ENCODE measurements around the gene COL19A1.
"Not testable (repeated sequence)": the region's sequence is repeated elsewhere in the genome, so short reads cannot be mapped to it uniquely, and the experiment has no call there.

The COL19A1 gene

DNA sequence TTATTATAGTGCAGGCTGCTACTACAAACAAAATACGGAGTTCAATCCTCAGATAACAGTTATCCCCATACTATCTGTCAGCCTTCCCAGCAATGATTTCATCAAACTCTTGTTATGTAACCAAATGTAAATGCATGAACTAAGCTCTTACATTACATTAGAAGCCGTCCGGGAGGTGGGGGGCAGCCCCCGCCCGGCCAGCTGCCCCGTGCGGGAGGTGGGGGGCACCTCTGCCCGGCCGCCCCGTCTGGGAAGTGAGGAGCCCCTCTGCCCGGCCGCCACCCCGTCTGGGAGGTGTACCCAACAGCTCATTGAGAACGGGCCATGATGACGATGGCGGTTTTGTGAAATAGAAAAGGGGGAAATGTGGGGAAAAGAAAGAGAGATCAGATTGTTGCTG, 99.6 kb downstream of the COL19A1 start:
- not testable (repeated sequence) for DNase-seq (ENCODE audit: low spot score)

GRCh38 chr6:69973138-69973537, 106.8 kb downstream of the COL19A1 start:
- DNase-seq (ENCODE audit: low spot score): no peak

- DNase-seq (ENCODE audit: low spot score): no peak
Observed at GRCh38 chr6:69973763-69974162, 107.4 kb downstream of the COL19A1 start.

DNA sequence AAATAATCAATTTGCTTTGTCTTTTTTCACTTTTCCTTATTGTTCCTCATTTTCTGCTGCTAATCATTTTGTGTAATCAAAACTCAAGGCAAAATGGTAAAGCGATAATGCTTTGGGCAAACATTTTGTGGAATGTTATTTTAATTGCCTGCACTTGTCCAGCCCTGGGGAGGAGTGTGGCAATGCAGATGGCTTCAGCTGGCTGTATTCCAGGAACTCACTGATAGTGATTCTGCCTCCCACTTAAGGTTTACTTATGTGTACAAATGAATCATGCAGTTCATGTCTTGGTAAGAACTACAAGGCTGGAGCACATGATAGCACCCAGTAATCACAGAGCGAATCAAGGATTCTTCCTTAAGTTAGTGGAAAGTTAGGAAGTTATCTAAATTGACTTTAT, 107.8 kb downstream of the COL19A1 start:
- DNase-seq (ENCODE audit: low spot score): no peak

GRCh38 chr6:69976591-69977090, 110.3 kb downstream of the COL19A1 start:
- no peak for DNase-seq (ENCODE audit: low spot score)

- DNase-seq (ENCODE audit: low spot score): no peak
Observed at GRCh38 chr6:69980624-69981023, 114.3 kb downstream of the COL19A1 start.

GRCh38 chr6:69984506-69984905, 118.2 kb downstream of the COL19A1 start:
- no peak for DNase-seq (ENCODE audit: low spot score)

GRCh38 chr6:69985180-69985579, 118.8 kb downstream of the COL19A1 start:
- DNase-seq (ENCODE audit: low spot score): no peak

GRCh38 chr6:69987550-69987949, 121.2 kb downstream of the COL19A1 start:
- no peak for DNase-seq (ENCODE audit: low spot score)

DNA sequence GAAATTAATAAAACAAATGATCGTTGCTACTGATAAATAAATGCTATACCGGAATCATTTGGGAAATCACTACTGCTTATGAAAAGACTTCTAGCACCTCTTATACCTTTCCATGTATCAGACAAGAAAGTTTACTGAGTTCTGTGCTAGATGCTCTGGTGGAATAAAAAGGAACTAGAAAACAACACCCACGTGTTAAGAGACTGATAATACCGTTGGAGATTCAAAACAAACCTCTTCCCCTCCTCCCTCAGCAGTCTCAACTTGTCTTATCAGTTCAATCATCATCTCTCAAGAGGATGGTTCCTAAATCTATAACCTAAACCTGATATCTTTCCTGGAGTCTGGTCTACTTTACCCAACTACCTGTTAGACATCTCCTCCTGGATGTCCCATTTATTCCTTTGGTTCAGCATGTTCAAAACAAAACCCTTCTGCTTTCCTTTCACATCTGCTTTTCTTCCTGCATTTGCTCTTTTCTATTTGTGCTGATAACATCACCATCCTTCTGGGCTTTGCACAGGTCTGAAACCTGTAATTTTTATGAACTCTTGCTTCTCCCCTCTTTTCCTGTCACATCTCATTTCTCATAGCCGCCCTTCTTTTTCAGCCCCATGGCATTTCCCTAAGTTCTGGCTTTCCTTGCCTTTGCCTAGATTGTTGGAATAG, 122.2 kb downstream of the COL19A1 start:
- DNase-seq (ENCODE audit: low spot score): no peak

GRCh38 chr6:69994251-69994650, 127.9 kb downstream of the COL19A1 start:
- DNase-seq (ENCODE audit: low spot score): no peak

DNA sequence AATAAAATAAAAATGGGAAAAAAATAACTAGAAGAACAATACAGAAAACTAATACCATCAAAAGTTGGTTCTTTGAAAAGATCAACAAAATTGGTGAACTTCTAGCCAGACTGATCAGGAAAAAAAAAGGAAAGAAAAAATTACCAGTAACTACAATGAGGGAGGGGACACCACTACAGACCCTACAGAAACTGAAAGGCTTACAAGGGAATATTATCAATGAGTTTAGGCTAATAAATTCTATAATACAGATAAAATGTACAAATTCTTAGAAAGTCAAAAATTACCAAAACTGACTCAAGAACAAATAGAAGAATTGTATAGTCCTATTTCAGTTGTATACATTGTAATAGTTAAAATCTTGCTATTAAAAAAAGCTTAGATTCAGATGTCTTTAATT, 141.8 kb downstream of the COL19A1 start:
- DNase-seq (ENCODE audit: low spot score): no peak

DNA sequence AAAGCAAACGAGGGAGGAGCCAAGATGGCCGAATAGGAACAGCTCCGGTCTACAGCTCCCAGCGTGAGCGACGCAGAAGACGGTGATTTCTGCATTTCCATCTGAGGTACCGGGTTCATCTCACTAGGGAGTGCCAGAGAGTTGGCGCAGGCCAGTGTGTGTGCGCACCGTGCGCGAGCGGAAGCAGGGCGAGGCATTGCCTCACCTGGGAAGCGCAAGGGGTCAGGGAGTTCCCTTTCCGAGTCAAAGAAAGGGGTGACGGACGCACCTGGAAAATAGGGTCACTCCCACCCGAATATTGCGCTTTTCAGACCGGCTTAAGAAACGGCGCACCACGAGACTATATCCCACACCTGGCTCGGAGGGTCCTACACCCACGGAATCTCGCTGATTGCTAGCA, 144.0 kb downstream of the COL19A1 start:
- not testable (repeated sequence) for DNase-seq (ENCODE audit: low spot score)

GRCh38 chr6:70023201-70023600, 156.8 kb downstream of the COL19A1 start:
- DNase-seq (ENCODE audit: low spot score): not testable (repeated sequence)

GRCh38 chr6:70028246-70028645, 161.9 kb downstream of the COL19A1 start:
- DNase-seq (ENCODE audit: low spot score): no peak

DNA sequence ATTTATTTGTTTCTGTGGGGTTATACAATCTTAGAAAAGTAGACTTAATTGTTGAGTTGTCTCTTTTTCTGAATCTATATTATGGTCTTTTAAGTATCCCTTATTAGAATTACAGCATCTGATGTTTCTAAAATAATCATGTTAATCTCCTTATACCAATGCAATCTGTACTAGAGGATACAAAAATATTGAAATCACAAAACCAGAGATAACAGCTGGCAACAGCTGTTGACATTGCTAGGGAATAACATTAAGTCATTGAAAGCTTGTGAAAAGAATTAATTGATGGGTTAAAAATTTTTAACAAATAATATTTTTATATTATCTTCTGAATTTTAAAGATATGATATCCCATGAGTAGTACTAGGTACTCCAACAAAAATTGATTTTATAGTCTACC, 162.6 kb downstream of the COL19A1 start:
- no peak for DNase-seq (ENCODE audit: low spot score)

GRCh38 chr6:70033781-70034180, 167.4 kb downstream of the COL19A1 start:
- DNase-seq (ENCODE audit: low spot score): no peak

- no peak for DNase-seq (ENCODE audit: low spot score)
Observed at GRCh38 chr6:70037445-70037844, 171.1 kb downstream of the COL19A1 start.

GRCh38 chr6:70040766-70041165, 174.4 kb downstream of the COL19A1 start:
- no peak for DNase-seq (ENCODE audit: low spot score)

DNA sequence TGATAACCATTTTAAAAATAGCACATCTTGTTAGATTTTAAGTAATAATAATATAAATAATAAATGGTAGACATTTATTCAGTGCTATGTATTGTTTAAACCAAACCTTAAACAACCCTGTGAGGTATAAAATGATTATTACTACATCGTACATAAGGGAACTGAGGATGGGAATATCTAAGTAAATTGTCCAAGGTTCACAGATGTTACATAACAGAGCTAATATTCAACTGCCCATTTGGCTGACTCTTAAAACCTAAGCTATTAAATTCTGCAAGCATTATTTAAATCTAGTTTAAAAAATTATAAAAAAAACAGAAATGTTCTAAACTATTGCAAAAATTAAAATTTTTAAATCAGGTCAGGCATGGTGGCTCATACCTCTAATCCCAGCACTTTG, 175.1 kb downstream of the COL19A1 start:
- DNase-seq (ENCODE audit: low spot score): no peak

DNA sequence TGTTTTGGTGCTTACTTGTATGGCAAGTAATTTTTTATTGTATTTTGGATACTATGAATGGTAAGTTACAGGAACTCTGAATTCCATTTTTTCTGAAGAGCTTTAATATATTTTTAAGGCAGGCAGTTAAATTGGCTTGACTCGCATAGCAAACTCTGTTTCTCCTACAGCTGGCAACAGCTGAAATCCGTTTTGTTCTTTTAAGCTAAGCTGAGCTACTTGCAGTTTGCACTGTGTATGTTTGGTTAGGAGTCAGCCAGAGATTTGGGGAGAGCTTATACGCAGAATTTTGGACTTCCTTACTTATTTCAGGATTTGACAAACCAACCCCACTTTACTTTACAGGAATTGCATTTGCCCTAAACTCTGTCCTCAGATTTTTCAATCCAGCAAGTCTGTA, 179.1 kb downstream of the COL19A1 start:
- no peak for DNase-seq (ENCODE audit: low spot score)

- DNase-seq (ENCODE audit: low spot score): no peak
Observed at GRCh38 chr6:70051197-70052124, 185.1 kb downstream of the COL19A1 start.

- DNase-seq (ENCODE audit: low spot score): no peak
Observed at GRCh38 chr6:70059039-70059719, 192.8 kb downstream of the COL19A1 start.

Measured in CD4-positive, alpha-beta T cell treated with Interleukin-2 at 100 ng/mL for 4 hours (primary cell).